Medulla oblongata (tissue), 1 donor: ENCODE data around the gene AGAP3.

Experiments
- DNase-seq: peaks from one replicate; pipeline ENCODE4 v3.0.0-alpha.2; 2015; ENCODE audit errors: extremely low spot score

Gene AGAP3

GRCh38 chr7:151109094-151110048 is 23.1 kb downstream of the AGAP3 start:
- no peak for DNase-seq

- DNase-seq: no peak
These were observed 24.1 kb downstream of the AGAP3 start for GRCh38 chr7:151110236-151110940.

GRCh38 chr7:151110941-151111645 is 24.8 kb downstream of the AGAP3 start:
- DNase-seq: peak; percentile 87

GRCh38 chr7:151113344-151114150 is 27.3 kb downstream of the AGAP3 start:
- DNase-seq: no peak

- no peak for DNase-seq
These were observed 28.1 kb downstream of the AGAP3 start for GRCh38 chr7:151114151-151115090.

- no peak for DNase-seq
These were observed 29.0 kb downstream of the AGAP3 start for GRCh38 chr7:151115121-151115835.

GRCh38 chr7:151115836-151116418 is 29.7 kb downstream of the AGAP3 start:
- no peak for DNase-seq

GRCh38 chr7:151116603-151117440 is 30.5 kb downstream of the AGAP3 start:
- no peak for DNase-seq

- DNase-seq: no peak
These were observed 31.3 kb downstream of the AGAP3 start for GRCh38 chr7:151117565-151117964.

- DNase-seq: no peak
These were observed 32.1 kb downstream of the AGAP3 start for GRCh38 chr7:151118108-151119054.

- DNase-seq: no peak
These were observed 32.8 kb downstream of the AGAP3 start for GRCh38 chr7:151119055-151119415.

- DNase-seq: no peak
These were observed 33.6 kb downstream of the AGAP3 start for GRCh38 chr7:151119902-151120301.

GRCh38 chr7:151120896-151121295 is 34.6 kb downstream of the AGAP3 start:
- DNase-seq: peak; percentile 67

- no peak for DNase-seq
These were observed 35.3 kb downstream of the AGAP3 start for GRCh38 chr7:151121380-151122170.

GRCh38 chr7:151122276-151122675 is 36.0 kb downstream of the AGAP3 start:
- no peak for DNase-seq

GRCh38 chr7:151122796-151123157 is 36.5 kb downstream of the AGAP3 start:
- no peak for DNase-seq
